Activated CD8-positive, alpha-beta memory T cell treated with anti-CD3 and anti-CD28 coated beads, Interleukin-2, amount 10 ng/mL, durations not matched to agents 7 days and 5 days (primary cell): ENCODE results near the gene ANO9. TPM values are rescaled to one million over a fixed set of nuclear protein-coding genes. Genes with fewer than 3 reads are reported as not detected.

Experiments
- ATAC-seq: fragments of 150-1000 bp; cut with Tn5 transposase; one replicate; pipeline ENCODE4 v1.10.0; 2021; ENCODE audit warnings: moderate library complexity
- CTCF ChIA-PET: fragments of 350-600 bp; sonication (Branson Sonifier 250); formaldehyde crosslinking; loops from one replicate; lab custom pipeline; 2021; ENCODE audit warnings: antibody characterized with exemption; lab: Charles Lee
- DNase-seq: peaks from one replicate; pipeline ENCODE4 v3.0.0-alpha.2; 2020
- H3K27ac Mint-ChIP-seq: one replicate; pipeline ENCODE4 v1.8.0; 2021; ENCODE audit warnings: mild to moderate bottlenecking, mixed read lengths
- H3K27me3 Mint-ChIP-seq: one replicate; pipeline ENCODE4 v1.8.0; 2021; ENCODE audit warnings: mixed read lengths
- H3K36me3 Mint-ChIP-seq: one replicate; pipeline ENCODE4 v1.8.0; 2021; ENCODE audit warnings: mild to moderate bottlenecking, mixed read lengths
- H3K4me1 Mint-ChIP-seq: one replicate; pipeline ENCODE4 v1.8.0; 2021; ENCODE audit warnings: mixed read lengths
- H3K4me3 Mint-ChIP-seq: one replicate; pipeline ENCODE4 v1.8.0; 2021; ENCODE audit warnings: mild to moderate bottlenecking, moderate library complexity, mixed read lengths
- H3K9me3 Mint-ChIP-seq: one replicate; pipeline ENCODE4 v1.8.0; 2022; ENCODE audit warnings: low read depth, mixed read lengths
- total RNA-seq, 2 experiments: library from RNA; stranded (reverse); gene quantifications; one replicate each; pipeline ENCODE4 v1.2.3, GENCODE V29; 2021

Gene ANO9, protein sequence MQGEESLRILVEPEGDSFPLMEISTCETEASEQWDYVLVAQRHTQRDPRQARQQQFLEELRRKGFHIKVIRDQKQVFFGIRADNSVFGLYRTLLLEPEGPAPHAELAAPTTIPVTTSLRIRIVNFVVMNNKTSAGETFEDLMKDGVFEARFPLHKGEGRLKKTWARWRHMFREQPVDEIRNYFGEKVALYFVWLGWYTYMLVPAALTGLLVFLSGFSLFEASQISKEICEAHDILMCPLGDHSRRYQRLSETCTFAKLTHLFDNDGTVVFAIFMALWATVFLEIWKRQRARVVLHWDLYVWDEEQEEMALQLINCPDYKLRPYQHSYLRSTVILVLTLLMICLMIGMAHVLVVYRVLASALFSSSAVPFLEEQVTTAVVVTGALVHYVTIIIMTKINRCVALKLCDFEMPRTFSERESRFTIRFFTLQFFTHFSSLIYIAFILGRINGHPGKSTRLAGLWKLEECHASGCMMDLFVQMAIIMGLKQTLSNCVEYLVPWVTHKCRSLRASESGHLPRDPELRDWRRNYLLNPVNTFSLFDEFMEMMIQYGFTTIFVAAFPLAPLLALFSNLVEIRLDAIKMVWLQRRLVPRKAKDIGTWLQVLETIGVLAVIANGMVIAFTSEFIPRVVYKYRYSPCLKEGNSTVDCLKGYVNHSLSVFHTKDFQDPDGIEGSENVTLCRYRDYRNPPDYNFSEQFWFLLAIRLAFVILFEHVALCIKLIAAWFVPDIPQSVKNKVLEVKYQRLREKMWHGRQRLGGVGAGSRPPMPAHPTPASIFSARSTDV
- total RNA-seq = 10 to 100 TPM; 33.0 to 79.4 TPM

DNA sequence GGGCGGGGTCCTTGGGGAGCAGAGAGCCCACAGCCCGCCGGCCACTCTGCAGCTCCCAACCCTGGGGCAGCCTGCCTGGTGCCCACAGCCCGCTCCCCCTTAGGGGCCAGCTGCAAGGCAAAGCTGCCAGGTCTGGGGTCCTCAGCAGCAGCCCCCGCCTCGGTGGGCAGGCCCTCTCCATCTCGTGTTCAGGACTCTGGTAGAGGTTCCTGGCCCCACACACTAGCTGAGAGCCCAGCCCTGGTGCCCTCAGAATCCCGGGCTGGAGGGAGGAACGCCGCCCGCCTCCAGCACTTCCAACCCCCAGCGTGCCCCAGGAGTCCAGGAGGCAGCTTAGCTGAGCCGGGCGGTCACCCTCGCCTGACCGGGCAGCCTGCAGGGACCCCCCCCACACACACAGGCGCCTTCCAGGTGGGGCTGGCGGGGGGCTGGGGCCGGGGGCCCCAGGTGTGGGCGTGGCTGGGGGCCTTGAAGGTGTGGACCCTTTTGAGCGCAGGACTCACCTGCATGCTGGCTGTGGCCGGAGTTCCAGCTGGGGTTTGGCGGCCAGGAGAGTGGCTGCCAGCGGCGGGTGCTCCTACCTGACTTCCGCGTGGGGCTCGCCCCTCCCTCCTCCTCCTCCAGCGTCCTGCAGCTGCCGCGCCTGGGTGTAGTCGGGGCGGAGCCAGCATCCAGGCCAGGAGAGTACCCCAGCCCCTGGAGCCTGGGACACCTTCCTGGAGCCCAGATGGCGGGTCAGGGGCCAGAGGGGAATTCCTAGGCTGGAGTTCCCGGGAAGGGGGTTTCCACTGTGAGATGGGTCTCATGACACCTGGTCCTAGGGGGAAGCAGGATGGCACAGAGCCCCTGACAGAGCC, at the start of gene ANO9:
TSS of gene ANO9 (minus strand) at position 594 of the 857 bp plus-strand sequence. CDS start at position 509, 85 bp downstream.
- no peaks in the 10 kb centered on the region for H3K36me3 Mint-ChIP-seq
- H3K27me3 Mint-ChIP-seq = peaks cover 4% of the 10 kb centered on the region
- H3K4me1 Mint-ChIP-seq = peaks cover 35% of the 10 kb centered on the region
- peak within 1 kb of the TSS; percentile 68 for H3K4me3 Mint-ChIP-seq
- DNase-seq (peak; percentile 82), ATAC-seq (peak; percentile 94)
- CTCF ChIA-PET = interaction anchor here (1.9 to 2.3 kb wide), 2 partner anchors 25 to 27 kb away, joined by 7 to 8 read pairs; partner anchors contain the start of gene SIGIRR
- no peaks in the 10 kb centered on the region for H3K9me3 Mint-ChIP-seq
- H3K27ac Mint-ChIP-seq = peak within 1 kb of the TSS; percentile 54

DNA sequence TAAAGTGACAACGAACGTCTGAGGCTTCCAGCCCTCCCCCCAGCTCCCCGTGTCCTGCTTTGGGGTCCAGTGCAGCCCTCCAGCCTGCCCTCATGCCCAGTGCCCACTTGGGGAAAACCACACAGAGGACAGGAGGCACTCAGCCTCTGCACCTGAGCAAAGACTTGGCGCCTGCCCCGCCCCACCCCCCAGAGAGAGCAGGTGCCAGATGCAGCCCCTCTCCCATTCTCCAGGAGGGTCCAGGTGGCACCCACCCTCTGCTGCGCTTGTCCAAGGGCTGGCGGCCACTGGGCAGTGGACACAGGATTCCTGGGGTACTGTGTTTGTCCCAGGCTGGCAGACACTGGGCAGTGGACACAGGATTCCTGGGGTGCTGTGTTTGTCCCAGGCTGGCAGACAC, 49.5 kb upstream of the ANO9 start:
- Mint-ChIP-seq H3K4me3 (no peak overlapping the region), H3K4me1 (no peaks in the 10 kb centered on the region), H3K27me3 (no peaks in the 10 kb centered on the region), H3K36me3 (peaks cover 6% of the 10 kb centered on the region), H3K27ac (no peak overlapping the region), H3K9me3 (no peaks in the 10 kb centered on the region)
- DNase-seq (no peak), ATAC-seq (no peak)
- CTCF ChIA-PET = no interaction called here

DNA sequence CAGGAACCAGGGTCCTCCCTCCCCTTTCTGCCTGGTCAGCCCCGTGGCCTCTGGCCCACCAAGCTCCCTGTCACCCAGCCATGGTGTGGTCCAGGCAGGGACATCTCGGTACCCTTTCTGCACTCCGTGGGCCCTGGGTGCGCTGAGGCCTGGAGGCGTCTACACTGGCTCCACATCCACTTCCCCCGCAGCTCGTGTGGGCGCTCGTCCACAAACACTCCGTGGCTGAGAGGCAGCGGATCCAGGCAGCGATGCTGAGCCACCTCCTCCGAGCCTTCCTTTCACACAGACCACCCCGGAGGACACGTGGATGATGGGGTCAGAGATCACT, 49.1 kb upstream of the ANO9 start:
- Mint-ChIP-seq H3K4me3 (no peak overlapping the region), H3K4me1 (no peaks in the 10 kb centered on the region), H3K27me3 (no peaks in the 10 kb centered on the region), H3K36me3 (peaks cover 5% of the 10 kb centered on the region), H3K27ac (no peak overlapping the region), H3K9me3 (no peaks in the 10 kb centered on the region)
- DNase-seq (no peak), ATAC-seq (no peak)
- CTCF ChIA-PET = no interaction called here

DNA sequence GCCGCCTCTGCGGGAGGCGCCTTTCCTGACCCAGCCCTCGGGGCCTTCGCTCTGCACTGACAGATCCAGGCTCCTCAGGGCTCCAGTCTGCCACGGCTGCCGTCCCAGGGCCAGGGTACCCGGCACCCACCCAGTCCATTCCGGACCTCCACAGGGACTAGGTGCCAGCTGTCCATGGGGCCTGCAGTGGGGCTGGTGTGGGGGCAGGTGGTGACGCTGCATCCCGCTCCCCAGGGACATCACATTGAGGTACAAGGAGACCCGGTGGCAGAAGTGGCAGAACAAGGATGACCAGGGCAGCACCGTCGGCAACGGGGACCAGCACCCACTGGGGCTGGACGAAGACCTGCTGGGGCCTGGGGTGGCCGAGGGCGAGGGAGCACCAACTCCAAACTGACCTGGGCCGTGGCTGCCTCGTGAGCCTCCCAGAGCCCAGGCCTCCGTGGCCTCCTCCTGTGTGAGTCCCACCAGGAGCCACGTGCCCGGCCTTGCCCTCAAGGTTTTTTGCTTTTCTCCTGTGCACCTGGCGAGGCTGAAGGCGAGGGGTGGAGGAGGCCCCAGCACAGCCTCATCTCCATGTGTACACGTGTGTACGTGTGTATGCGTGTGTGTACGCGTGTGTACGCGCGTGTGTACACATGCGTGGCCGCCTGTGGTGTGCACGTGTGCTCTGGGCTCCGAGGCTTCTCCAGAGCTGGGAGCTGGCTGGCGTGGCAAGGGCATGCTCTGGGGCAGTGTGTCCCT, 48.5 kb upstream of the ANO9 start:
- Mint-ChIP-seq H3K9me3 (no peaks in the 10 kb centered on the region), H3K27ac (no peak overlapping the region), H3K4me1 (no peaks in the 10 kb centered on the region), H3K4me3 (no peak overlapping the region), H3K27me3 (no peaks in the 10 kb centered on the region), H3K36me3 (peaks cover 3% of the 10 kb centered on the region)
- ATAC-seq = no peak
- DNase-seq = no peak
- CTCF ChIA-PET = no interaction called here

DNA sequence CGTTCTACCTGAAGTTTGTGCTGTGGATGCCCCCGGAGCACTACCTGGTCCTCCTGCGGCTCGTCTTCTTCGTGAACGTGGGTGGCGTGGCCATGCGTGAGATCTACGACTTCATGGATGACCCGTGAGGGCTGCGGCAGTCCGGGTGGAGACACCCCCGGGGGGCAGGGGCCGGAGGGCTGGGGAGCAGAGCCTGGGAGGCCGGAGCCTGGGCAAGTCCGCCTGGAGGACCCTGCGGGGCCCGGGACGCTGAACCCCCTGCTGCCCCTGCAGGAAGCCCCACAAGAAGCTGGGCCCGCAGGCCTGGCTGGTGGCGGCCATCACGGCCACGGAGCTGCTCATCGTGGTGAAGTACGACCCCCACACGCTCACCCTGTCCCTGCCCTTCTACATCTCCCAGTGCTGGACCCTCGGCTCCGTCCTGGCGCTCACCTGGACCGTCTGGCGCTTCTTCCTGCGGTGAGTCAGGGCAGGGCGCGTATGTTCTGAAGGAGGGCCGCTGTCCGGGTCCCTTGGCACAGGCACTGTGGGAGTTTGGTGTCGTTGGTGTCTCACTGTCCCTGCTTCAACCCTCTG, 47.9 kb upstream of the ANO9 start:
- Mint-ChIP-seq H3K27me3 (no peaks in the 10 kb centered on the region), H3K27ac (no peak overlapping the region), H3K4me3 (no peak overlapping the region), H3K36me3 (no peaks in the 10 kb centered on the region), H3K9me3 (no peaks in the 10 kb centered on the region), H3K4me1 (no peaks in the 10 kb centered on the region)
- no peak for ATAC-seq
- CTCF ChIA-PET = no interaction called here
- no peak for DNase-seq

DNA sequence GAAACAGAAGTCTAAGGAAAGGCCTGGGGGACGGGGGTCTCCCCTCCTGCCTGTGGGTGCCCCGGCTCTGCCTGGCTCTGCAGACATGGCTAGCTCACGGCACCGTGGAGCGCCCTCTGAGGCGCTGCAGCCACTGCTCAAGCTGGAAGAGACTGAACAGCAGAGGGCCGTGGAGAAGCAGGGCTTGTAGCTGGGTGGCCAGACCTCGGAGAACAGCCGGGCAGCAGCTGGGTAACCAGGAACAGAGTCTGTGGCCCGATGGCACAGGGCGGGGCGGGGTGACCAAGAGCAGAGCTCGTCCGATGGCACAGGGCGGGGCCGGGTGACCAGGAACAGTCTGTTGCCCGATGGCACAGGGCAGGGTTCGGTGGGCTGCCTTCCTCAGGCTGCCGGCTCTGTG, 47.2 kb upstream of the ANO9 start:
- Mint-ChIP-seq H3K36me3 (no peaks in the 10 kb centered on the region), H3K27ac (no peak overlapping the region), H3K9me3 (no peaks in the 10 kb centered on the region), H3K4me3 (no peak overlapping the region), H3K27me3 (no peaks in the 10 kb centered on the region), H3K4me1 (no peaks in the 10 kb centered on the region)
- ATAC-seq = no peak
- no peak for DNase-seq
- CTCF ChIA-PET = no interaction called here

DNA sequence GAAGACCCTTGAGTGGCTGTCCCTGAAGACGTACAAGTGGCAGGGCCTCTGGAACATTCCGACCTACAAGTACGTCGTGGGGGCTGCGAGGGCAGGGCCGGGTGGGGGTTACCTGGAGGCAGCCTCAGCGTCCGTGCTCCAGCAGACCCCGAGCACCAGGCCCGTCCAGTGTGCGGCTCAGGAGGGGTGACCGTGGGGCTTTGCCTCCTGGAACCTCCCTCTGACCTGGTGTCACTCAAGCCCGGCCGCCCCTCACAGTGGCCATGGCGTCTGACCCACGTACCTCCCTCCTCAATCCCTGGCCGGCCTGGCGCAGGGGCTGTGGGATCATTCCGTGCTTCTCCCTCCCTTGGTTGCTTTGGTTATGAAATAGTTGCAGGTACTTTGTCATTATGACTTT, 46.8 kb upstream of the ANO9 start:
- ATAC-seq = no peak
- no peak for DNase-seq
- no peak overlapping the region for H3K27ac Mint-ChIP-seq
- no peaks in the 10 kb centered on the region for H3K27me3 Mint-ChIP-seq
- H3K4me1 Mint-ChIP-seq = no peaks in the 10 kb centered on the region
- CTCF ChIA-PET = no interaction called here
- H3K9me3 Mint-ChIP-seq = no peaks in the 10 kb centered on the region
- H3K4me3 Mint-ChIP-seq = no peak overlapping the region
- no peaks in the 10 kb centered on the region for H3K36me3 Mint-ChIP-seq

DNA sequence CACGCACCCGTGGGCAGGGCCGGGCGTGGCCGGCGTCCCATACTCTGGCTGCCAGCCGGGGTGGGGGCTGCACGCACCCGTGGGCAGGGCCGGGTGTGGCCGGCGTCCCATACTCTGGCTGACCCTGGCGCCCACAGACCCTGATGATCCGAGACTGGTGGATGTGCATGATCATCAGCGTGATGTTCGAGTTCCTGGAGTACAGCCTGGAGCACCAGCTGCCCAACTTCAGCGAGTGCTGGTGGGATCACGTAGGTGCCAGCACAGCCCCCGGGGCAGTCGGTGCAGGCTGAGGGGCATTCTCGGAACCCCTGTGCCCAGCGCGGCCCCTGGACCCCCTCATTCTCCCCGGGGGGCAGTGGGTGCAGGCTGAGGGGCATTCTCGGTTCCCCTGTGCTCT, 46.3 kb upstream of the ANO9 start:
- CTCF ChIA-PET = no interaction called here
- DNase-seq (no peak), ATAC-seq (no peak)
- no peaks in the 10 kb centered on the region for H3K4me1 Mint-ChIP-seq
- no peak overlapping the region for H3K4me3 Mint-ChIP-seq
- no peaks in the 10 kb centered on the region for H3K27me3 Mint-ChIP-seq
- no peak overlapping the region for H3K27ac Mint-ChIP-seq
- H3K36me3 Mint-ChIP-seq = no peaks in the 10 kb centered on the region
- no peaks in the 10 kb centered on the region for H3K9me3 Mint-ChIP-seq

DNA sequence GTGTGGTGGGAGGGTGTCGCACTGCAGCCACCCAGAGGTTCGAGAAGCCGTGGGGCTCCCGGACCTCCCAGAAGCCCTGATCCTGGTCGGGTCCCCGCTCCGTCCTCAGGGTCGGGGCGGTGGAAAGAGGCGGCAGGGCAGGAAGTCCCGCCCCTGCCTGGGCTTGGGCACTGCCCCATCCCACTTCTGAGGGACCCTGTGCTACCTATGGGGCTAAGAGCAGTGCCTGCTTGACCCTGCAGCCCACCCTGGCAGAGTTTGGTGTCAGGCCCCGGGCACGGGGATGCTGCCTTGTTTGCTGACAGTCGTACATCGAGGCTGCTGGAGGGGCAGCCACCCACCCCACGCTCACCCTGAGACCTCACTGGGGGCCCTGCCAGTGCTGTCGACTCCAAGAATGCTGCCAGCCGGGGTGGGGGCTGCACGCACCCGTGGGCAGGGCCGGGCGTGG, 45.8 kb upstream of the ANO9 start:
- DNase-seq (no peak), ATAC-seq (no peak)
- no peaks in the 10 kb centered on the region for H3K27me3 Mint-ChIP-seq
- no peaks in the 10 kb centered on the region for H3K36me3 Mint-ChIP-seq
- no peak overlapping the region for H3K27ac Mint-ChIP-seq
- no peaks in the 10 kb centered on the region for H3K4me1 Mint-ChIP-seq
- no peaks in the 10 kb centered on the region for H3K9me3 Mint-ChIP-seq
- CTCF ChIA-PET = no interaction called here
- no peak overlapping the region for H3K4me3 Mint-ChIP-seq

DNA sequence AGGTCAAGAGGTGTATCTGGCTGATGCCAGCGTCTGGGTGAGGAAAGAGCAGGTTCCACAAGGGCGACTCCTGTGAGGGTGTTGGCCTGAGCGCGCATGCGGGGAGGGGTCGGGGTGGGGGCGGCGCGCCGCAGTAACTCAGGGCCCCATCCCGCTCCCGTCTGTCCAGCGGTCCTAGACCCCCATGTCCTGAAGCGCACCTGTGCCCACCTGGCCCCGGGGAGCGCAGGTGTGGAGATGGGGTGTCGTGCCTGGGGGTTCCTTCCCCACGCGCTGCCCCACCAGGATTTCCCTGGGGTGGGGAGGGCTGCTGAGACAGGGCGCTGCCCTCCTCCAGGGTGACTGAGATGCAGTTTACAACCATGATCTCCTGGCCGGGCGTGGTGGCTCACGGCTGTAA, 44.4 kb upstream of the ANO9 start:
- no peak for ATAC-seq
- CTCF ChIA-PET = no interaction called here

DNA sequence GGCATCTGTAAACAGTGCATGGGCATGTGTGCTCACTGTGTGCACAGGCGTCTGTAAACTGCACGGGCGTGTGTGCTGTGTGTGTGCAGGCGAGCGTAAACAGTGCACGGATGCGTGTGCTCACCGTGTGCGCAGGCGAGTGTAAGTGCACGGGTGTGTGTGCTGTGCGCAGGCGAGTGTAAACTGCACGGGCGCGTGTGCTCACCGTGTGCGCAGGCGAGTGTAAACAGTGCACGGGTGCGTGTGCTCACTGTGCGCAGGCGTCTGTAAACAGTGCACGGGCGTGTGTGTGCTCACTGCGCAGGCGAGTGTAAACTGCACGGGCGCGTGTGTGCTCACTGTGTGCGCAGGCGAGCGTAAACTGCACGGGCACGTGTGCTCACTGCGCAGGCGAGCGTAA, 42.8 kb upstream of the ANO9 start:
- CTCF ChIA-PET = no interaction called here
- no peaks in the 10 kb centered on the region for H3K9me3 Mint-ChIP-seq
- no peak overlapping the region for H3K27ac Mint-ChIP-seq

More for the DNA sequence above, 44.4 kb upstream of the ANO9 start:
- no peak overlapping the region for H3K27ac Mint-ChIP-seq
- H3K9me3 Mint-ChIP-seq = no peaks in the 10 kb centered on the region
- no peaks in the 10 kb centered on the region for H3K4me1 Mint-ChIP-seq
- H3K27me3 Mint-ChIP-seq = no peaks in the 10 kb centered on the region
- no peak for DNase-seq
- no peak overlapping the region for H3K4me3 Mint-ChIP-seq
- no peaks in the 10 kb centered on the region for H3K36me3 Mint-ChIP-seq

DNA sequence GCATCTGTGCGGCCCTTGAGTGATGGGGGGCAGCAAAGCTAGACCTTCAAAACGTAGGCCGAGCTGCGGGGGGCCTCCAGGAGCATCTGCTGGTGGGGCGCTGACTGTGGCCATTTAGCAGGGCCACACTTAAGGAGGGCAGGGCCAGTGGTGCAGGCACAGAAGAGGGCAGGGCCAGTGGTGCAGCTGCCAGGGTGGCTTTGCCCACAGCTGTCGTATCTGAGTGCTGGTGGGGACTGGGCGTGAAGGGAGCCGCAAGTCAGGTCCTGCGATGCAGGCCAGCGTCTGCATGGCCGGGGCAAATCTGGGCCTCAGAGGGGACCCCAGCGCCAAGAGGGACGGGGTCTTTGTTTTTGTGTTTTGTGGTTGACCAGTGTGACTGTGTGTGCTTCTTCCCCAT, 37.5 kb upstream of the ANO9 start:
- no peak for DNase-seq
- no peak for ATAC-seq
- H3K9me3 Mint-ChIP-seq = no peaks in the 10 kb centered on the region
- peaks cover 2% of the 10 kb centered on the region for H3K4me1 Mint-ChIP-seq
- no peak overlapping the region for H3K4me3 Mint-ChIP-seq
- no peaks in the 10 kb centered on the region for H3K27me3 Mint-ChIP-seq
- H3K36me3 Mint-ChIP-seq = no peaks in the 10 kb centered on the region
- no peak overlapping the region for H3K27ac Mint-ChIP-seq
- CTCF ChIA-PET = no interaction called here

More for the DNA sequence above, 42.8 kb upstream of the ANO9 start:
- no peak for ATAC-seq
- no peak for DNase-seq
- Mint-ChIP-seq H3K4me3 (no peak overlapping the region), H3K36me3 (no peaks in the 10 kb centered on the region), H3K4me1 (no peaks in the 10 kb centered on the region), H3K27me3 (no peaks in the 10 kb centered on the region)
